Breast epithelium (tissue), 4 donors: ENCODE measurements around the gene ZDHHC20. TPM values are rescaled to one million over a fixed set of nuclear protein-coding genes. Genes with fewer than 3 reads are reported as not detected.

Experiments used
- DNase-seq, 2 donors: peaks; one replicate each; pipeline ENCODE4 v3.0.0-alpha.2; 2019; ENCODE audit warnings: low spot score in 2 of 2
- H3K27ac ChIP-seq, 2 donors: fragments of 200-600 bp; sonication (generic) in 1 of 2; one replicate each; pipeline ENCODE4 v1.5.1; 2016 to 2019; ENCODE audit warnings: mild to moderate bottlenecking in 1 of 2
- H3K27me3 ChIP-seq, 2 donors: fragments of 200-600 bp; sonication (generic) in 1 of 2; one replicate each; pipeline versions ENCODE4 v1.5.1 to v1.6.0; 2017 to 2019; ENCODE audit warnings: control low read depth in 1 of 2, mild to moderate bottlenecking in 1 of 2
- H3K36me3 ChIP-seq: fragments of 200-600 bp; one replicate; pipeline ENCODE4 v1.5.1; 2019
- H3K4me1 ChIP-seq, 2 donors: fragments of 200-600 bp; sonication (generic); one replicate each; pipeline ENCODE4 v1.5.1; 2016 to 2019; ENCODE audit warnings: control low read depth in 1 of 2
- H3K4me3 ChIP-seq, 3 donors: fragments of 200-600 bp; sonication (generic); 1 replicate in 2 of 3; 2 replicates in 1 of 3; pipeline ENCODE4 v1.5.1; 2016 to 2019; ENCODE audit warnings: mild to moderate bottlenecking in 3 of 3, moderate library complexity in 2 of 3
- H3K9me3 ChIP-seq, 2 donors: fragments of 200-600 bp; sonication (generic) in 1 of 2; one replicate each; pipeline ENCODE4 v1.5.1; 2016 to 2019; ENCODE audit warnings: control low read depth in 1 of 2
- POLR2A ChIP-seq: fragments of 450-650 bp; IDR thresholded peaks from one replicate; pipeline ENCODE4 v1.6.1; 2016; ENCODE audit warnings: antibody characterized with exemption, mild to moderate bottlenecking, moderate library complexity
- POLR2AphosphoS5 ChIP-seq, 3 donors: sonication (generic); formaldehyde crosslinking; IDR thresholded peaks; one replicate each; pipeline ENCODE4 v1.6.1; 2017; ENCODE audit warnings: antibody characterized with exemption in 3 of 3
- intact Hi-C: fragments of 100-400 bp; cut with DNase I; formaldehyde crosslinking; loops from one replicate; pipeline ENCODE4 v1.15.1; 2023; ENCODE audit warnings: low total_unique reads
- total RNA-seq, 3 donors: library from RNA; depleted of rRNA; stranded (reverse); fragments of >200 nt; gene quantifications; one replicate each; pipeline ENCODE4 v1.1.0, GENCODE V29; 2016
- TF ChIP-seq, protein P1 (sequence below), 3 donors: fragments of 450-650 bp; IDR thresholded peaks; one replicate each; pipeline ENCODE4 v1.5.1; 2016 to 2017; ENCODE audit warnings: antibody characterized with exemption in 3 of 3, mild to moderate bottlenecking in 3 of 3, moderate library complexity in 3 of 3

The ZDHHC20 gene
- total RNA-seq, 3 donors from 2014 or later = 50.9 to 79.0 (median 57.7) TPM

DNA sequence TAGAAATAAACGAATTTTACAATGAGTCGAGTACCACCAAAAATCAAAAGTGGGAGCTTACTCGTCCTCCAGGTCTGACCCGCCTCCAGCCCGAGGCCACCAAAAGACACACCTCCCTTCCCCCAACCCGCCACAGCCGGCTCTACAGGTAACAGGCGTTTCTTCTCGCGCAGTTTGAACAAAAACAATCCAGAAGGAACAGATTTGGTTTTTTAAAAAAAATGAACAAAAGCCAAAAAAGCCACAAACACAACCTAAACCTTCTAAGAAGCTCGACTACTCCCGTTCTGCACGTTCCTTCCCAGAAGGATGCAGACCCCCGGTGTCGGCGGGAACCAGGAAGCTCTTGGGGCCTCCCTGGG is 671 bp downstream of the ZDHHC20 start:
- DNase-seq = peak; percentile 50 to 75
- Histone ChIP-seq H3K4me1 (no peaks in the 10 kb centered on the region), H3K36me3 (no peaks in the 10 kb centered on the region), H3K27me3 (no peaks in the 10 kb centered on the region), H3K4me3 (peak overlapping the region; percentile 76 to 98 (median 82)), H3K9me3 (no peaks in the 10 kb centered on the region), H3K27ac (peak overlapping the region; percentile 89 to 91)
- TF ChIP-seq, protein P1, sequence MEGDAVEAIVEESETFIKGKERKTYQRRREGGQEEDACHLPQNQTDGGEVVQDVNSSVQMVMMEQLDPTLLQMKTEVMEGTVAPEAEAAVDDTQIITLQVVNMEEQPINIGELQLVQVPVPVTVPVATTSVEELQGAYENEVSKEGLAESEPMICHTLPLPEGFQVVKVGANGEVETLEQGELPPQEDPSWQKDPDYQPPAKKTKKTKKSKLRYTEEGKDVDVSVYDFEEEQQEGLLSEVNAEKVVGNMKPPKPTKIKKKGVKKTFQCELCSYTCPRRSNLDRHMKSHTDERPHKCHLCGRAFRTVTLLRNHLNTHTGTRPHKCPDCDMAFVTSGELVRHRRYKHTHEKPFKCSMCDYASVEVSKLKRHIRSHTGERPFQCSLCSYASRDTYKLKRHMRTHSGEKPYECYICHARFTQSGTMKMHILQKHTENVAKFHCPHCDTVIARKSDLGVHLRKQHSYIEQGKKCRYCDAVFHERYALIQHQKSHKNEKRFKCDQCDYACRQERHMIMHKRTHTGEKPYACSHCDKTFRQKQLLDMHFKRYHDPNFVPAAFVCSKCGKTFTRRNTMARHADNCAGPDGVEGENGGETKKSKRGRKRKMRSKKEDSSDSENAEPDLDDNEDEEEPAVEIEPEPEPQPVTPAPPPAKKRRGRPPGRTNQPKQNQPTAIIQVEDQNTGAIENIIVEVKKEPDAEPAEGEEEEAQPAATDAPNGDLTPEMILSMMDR (IDR thresholded peaks at IDR 0.05) = no peak
- TF ChIP-seq POLR2AphosphoS5 (IDR thresholded peaks at IDR 0.05) = no peak
- no peak for TF ChIP-seq POLR2A
- intact Hi-C loops = no loop called here

- Histone ChIP-seq H3K36me3 (no peaks in the 10 kb centered on the region), H3K9me3 (no peaks in the 10 kb centered on the region), H3K27me3 (no peaks in the 10 kb centered on the region), H3K4me1 (no peaks in the 10 kb centered on the region), H3K27ac (no peak overlapping the region), H3K4me3 (no peak overlapping the region)
- TF ChIP-seq POLR2AphosphoS5 (IDR thresholded peaks at IDR 0.05) = no peak
- TF ChIP-seq, protein P1 (IDR thresholded peaks at IDR 0.05) = no peak
- intact Hi-C loops = no loop called here
- DNase-seq = no peak
Measured at GRCh38 chr13:21453387-21454081, 5.6 kb downstream of the ZDHHC20 start.

GRCh38 chr13:21450936-21451335 is 8.2 kb downstream of the ZDHHC20 start:
- Histone ChIP-seq H3K36me3 (no peaks in the 10 kb centered on the region), H3K27ac (no peak overlapping the region), H3K27me3 (no peaks in the 10 kb centered on the region), H3K9me3 (no peaks in the 10 kb centered on the region), H3K4me1 (no peaks in the 10 kb centered on the region), H3K4me3 (no peak overlapping the region)
- DNase-seq = no peak
- TF ChIP-seq POLR2A (no peak), POLR2AphosphoS5 (IDR thresholded peaks at IDR 0.05) (no peak)
- TF ChIP-seq, protein P1 (IDR thresholded peaks at IDR 0.05) = no peak
- intact Hi-C loops = no loop called here

DNA sequence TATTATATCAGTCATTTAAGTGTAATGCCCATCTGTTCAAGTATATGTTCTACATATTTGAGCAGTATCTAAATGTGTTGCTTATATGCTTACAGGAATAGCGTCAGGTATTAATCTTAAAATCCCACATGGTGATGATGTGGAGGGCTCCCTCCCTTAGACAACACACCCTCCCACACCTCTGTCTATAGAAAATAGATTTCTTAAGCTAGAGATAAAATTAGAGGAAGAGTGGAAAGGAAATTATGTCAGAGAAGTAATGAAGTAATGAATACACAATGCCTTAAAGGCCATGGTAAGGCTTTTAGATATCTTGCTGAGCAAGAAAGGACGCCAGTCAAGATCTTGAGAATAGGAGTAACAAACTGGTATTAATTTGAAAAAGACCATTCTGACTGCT is 12.4 kb downstream of the ZDHHC20 start:
- H3K4me3 ChIP-seq = no peak overlapping the region
- intact Hi-C loops = no loop called here
- no peaks in the 10 kb centered on the region for H3K9me3 ChIP-seq

DNA sequence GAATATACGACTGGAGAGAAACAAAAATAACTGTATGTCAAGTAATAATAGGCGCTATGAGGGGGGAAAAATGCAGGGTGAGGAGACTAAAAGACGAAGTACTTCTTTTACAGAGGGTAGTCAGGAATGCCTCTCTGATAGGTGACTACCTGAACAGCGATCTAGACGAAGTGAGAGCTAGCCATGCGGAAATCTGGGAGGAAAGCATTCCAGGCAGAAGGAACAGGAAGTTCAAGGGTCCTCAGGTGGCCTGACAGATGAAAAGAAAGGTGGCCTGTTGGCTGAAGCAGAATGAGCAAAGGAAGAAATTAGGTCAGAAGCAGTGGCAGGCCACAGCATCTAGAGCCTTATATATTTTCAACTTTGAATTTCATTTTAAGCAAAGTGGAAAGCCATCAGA is 13.3 kb downstream of the ZDHHC20 start:
- intact Hi-C loops = no loop called here
- Histone ChIP-seq H3K9me3 (no peaks in the 10 kb centered on the region), H3K27ac (no peak overlapping the region), H3K27me3 (no peaks in the 10 kb centered on the region), H3K36me3 (no peaks in the 10 kb centered on the region), H3K4me1 (no peaks in the 10 kb centered on the region), H3K4me3 (no peak overlapping the region)
- TF ChIP-seq, protein P1 (IDR thresholded peaks at IDR 0.05) = no peak
- TF ChIP-seq POLR2AphosphoS5 (IDR thresholded peaks at IDR 0.05) = no peak
- no peak for TF ChIP-seq POLR2A
- no peak for DNase-seq

More for the DNA sequence above, 12.4 kb downstream of the ZDHHC20 start:
- H3K27me3 ChIP-seq = no peaks in the 10 kb centered on the region
- TF ChIP-seq POLR2AphosphoS5 (IDR thresholded peaks at IDR 0.05) (no peak), POLR2A (no peak)
- H3K27ac ChIP-seq = no peak overlapping the region
- H3K36me3 ChIP-seq = no peaks in the 10 kb centered on the region
- H3K4me1 ChIP-seq = no peaks in the 10 kb centered on the region
- DNase-seq = no peak
